ENCODE data around the gene RC3H1. TPM values are rescaled to one million over a fixed set of nuclear protein-coding genes. Genes with fewer than 3 reads are reported as not detected.

RC3H1 gene
- total and polyA plus RNA-seq, 8 donors: 2.9 to 49.0 (median 11.2) TPM

GRCh38 chr1:174028495-174028894 is 6.3 kb upstream of the RC3H1 start:
- no peak overlapping the region for H3K27ac ChIP-seq
- no peak for DNase-seq
- no peaks in the 10 kb centered on the region for H3K9me3 ChIP-seq
- intact Hi-C loops (cut with DNase I; ENCODE audit: low total_unique reads): no loop called here
- H3K4me1 ChIP-seq: peaks cover 0 to 10% (median 4%) of the 10 kb centered on the region in 4 donors
- H3K4me3 ChIP-seq: no peak overlapping the region
- TF ChIP-seq POLR2A (IDR thresholded peaks at IDR 0.05) (no peak), POLR2AphosphoS5 (IDR thresholded peaks at IDR 0.05) (no peak)
- no peaks in the 10 kb centered on the region for H3K27me3 ChIP-seq
- no peaks in the 10 kb centered on the region for H3K36me3 ChIP-seq

GRCh38 chr1:174023440-174023839 is 1.3 kb upstream of the RC3H1 start:
- H3K4me1 ChIP-seq: peaks cover 28 to 44% (median 35%) of the 10 kb centered on the region in 4 donors
- WGBS, 5 donors: 17 to 30% (median 22%) methylated on average over 3 of the region's 3 CpGs

GRCh38 chr1:174022976-174023277 is 770 bp upstream of the RC3H1 start:
- intact Hi-C loops (cut with DNase I; ENCODE audit: low total_unique reads): no loop called here
- TF ChIP-seq EP300 (IDR thresholded peaks at IDR 0.05) (no peak), CTCF (IDR thresholded peaks at IDR 0.05) (no peak), POLR2AphosphoS5 (IDR thresholded peaks at IDR 0.05) (no peak), POLR2A (IDR thresholded peaks at IDR 0.05) (no peak)
- Histone ChIP-seq H3K9me3 (no peaks in the 10 kb centered on the region), H3K4me1 (peaks cover 33 to 49% (median 40%) of the 10 kb centered on the region in 4 donors), H3K27ac (peak overlapping the region; percentile 91 to 98 (median 94)), H3K27me3 (no peaks in the 10 kb centered on the region), H3K36me3 (no peaks in the 10 kb centered on the region), H3K4me3 (peak overlapping the region; percentile 71 to 92 (median 86))
- no peak for DNase-seq
- 24 to 36% (median 32%) methylated on average over 4 of the region's 4 CpGs for WGBS, 5 donors

More at GRCh38 chr1:174023440-174023839, 1.3 kb upstream of the RC3H1 start:
- no peaks in the 10 kb centered on the region for H3K9me3 ChIP-seq
- H3K27ac ChIP-seq: peak overlapping the region; percentile 52 to 98 (median 94)
- TF ChIP-seq EP300 (IDR thresholded peaks at IDR 0.05) (no peak), POLR2AphosphoS5 (IDR thresholded peaks at IDR 0.05) (peak; percentile 29 to 83 (median 68))
- H3K4me3 ChIP-seq: no peak overlapping the region
- DNase-seq: peak; percentile 69 to 92
- H3K27me3 ChIP-seq: no peaks in the 10 kb centered on the region
- no peaks in the 10 kb centered on the region for H3K36me3 ChIP-seq
- intact Hi-C loops (cut with DNase I; ENCODE audit: low total_unique reads): no loop called here

- Histone ChIP-seq H3K27me3 (no peaks in the 10 kb centered on the region), H3K9me3 (no peaks in the 10 kb centered on the region), H3K4me1 (peaks cover 37 to 60% (median 51%) of the 10 kb centered on the region in 4 donors), H3K27ac (peak overlapping the region; percentile 91 to 98 (median 95)), H3K36me3 (no peaks in the 10 kb centered on the region), H3K4me3 (peak overlapping the region; percentile 71 to 92 (median 86))
- TF ChIP-seq CTCF (IDR thresholded peaks at IDR 0.05): no peak
- no peak for TF ChIP-seq POLR2A (IDR thresholded peaks at IDR 0.05)
- TF ChIP-seq POLR2AphosphoS5 (IDR thresholded peaks at IDR 0.05): no peak
- TF ChIP-seq EP300 (IDR thresholded peaks at IDR 0.05): no peak
- WGBS, 5 donors: 0 to 1% (median 0%) methylated on average over 7 to 36 of the region's 36 CpGs
- intact Hi-C loops (cut with DNase I; ENCODE audit: low total_unique reads): no loop called here
- DNase-seq: peak in 1 of 2 donors; percentile 79
Observed at GRCh38 chr1:174021591-174022079, 522 bp downstream of the RC3H1 start.

- Histone ChIP-seq H3K36me3 (no peaks in the 10 kb centered on the region), H3K9me3 (no peaks in the 10 kb centered on the region), H3K4me3 (no peak overlapping the region), H3K27me3 (no peaks in the 10 kb centered on the region), H3K4me1 (peaks cover 45 to 84% (median 66%) of the 10 kb centered on the region in 4 donors), H3K27ac (no peak overlapping the region)
- TF ChIP-seq POLR2AphosphoS5 (IDR thresholded peaks at IDR 0.05): no peak
- no peak for TF ChIP-seq POLR2A (IDR thresholded peaks at IDR 0.05)
- TF ChIP-seq CTCF (IDR thresholded peaks at IDR 0.05): no peak
- no peak for TF ChIP-seq EP300 (IDR thresholded peaks at IDR 0.05)
- WGBS, 5 donors: 23 to 50% (median 40%) methylated on average over 2 of the region's 2 CpGs
- no peak for DNase-seq
- intact Hi-C loops (cut with DNase I; ENCODE audit: low total_unique reads): no loop called here
Observed at GRCh38 chr1:174018565-174018964, 3.6 kb downstream of the RC3H1 start.

All from stomach (tissue), 9 donors.